ENCODE measurements around the gene ATRIP.

GRCh38 chr3:48459773-48460516, 13.4 kb downstream of the ATRIP start:
- TF ChIP-seq, protein P1, sequence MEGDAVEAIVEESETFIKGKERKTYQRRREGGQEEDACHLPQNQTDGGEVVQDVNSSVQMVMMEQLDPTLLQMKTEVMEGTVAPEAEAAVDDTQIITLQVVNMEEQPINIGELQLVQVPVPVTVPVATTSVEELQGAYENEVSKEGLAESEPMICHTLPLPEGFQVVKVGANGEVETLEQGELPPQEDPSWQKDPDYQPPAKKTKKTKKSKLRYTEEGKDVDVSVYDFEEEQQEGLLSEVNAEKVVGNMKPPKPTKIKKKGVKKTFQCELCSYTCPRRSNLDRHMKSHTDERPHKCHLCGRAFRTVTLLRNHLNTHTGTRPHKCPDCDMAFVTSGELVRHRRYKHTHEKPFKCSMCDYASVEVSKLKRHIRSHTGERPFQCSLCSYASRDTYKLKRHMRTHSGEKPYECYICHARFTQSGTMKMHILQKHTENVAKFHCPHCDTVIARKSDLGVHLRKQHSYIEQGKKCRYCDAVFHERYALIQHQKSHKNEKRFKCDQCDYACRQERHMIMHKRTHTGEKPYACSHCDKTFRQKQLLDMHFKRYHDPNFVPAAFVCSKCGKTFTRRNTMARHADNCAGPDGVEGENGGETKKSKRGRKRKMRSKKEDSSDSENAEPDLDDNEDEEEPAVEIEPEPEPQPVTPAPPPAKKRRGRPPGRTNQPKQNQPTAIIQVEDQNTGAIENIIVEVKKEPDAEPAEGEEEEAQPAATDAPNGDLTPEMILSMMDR (IDR thresholded peaks at IDR 0.05), result no peak
- no peak for TF ChIP-seq POLR2A (IDR thresholded peaks at IDR 0.05)
